Measurements from ENCODE around the gene LRRC73.

- TF ChIP-seq TAF1 (IDR thresholded peaks at IDR 0.05; ENCODE audit: low read depth, low read length) (no peak), POLR2A (IDR thresholded peaks at IDR 0.05; ENCODE audit: low read depth, low read length) (no peak), POLR2AphosphoS5 (IDR thresholded peaks at IDR 0.05; ENCODE audit: low read depth, low read length) (no peak), SPI1 (IDR thresholded peaks at IDR 0.05; ENCODE audit: low read depth, low read length) (no peak), POU2F2 (IDR thresholded peaks at IDR 0.05; ENCODE audit: low read depth, low read length) (no peak)
Measured at GRCh38 chr6:43468748-43469681, 41.1 kb downstream of the LRRC73 start.

All from GM12891 (cell line).